Ectodermal cell (in vitro differentiated cells): ENCODE measurements around the gene DPM2.
A peak's percentile ranks its signal among the peaks of the same experiment; 100 is the strongest.

Experiments used
- H3K27ac ChIP-seq: 2 replicates; pipeline ENCODE4 v1.7.0; 2013; ENCODE audit warnings: mild to moderate bottlenecking, low read depth, low read length; ENCODE audit not compliant: insufficient read depth, poor library complexity, severe bottlenecking
- H3K27me3 ChIP-seq: 2 replicates; pipeline ENCODE4 v1.7.0; 2013; ENCODE audit warnings: mild to moderate bottlenecking, low read length; ENCODE audit not compliant: insufficient read depth, control insufficient read depth, poor library complexity, severe bottlenecking
- H3K36me3 ChIP-seq: one replicate; pipeline ENCODE4 v1.7.0; 2013; ENCODE audit warnings: low read length; ENCODE audit not compliant: control insufficient read depth, insufficient read depth
- H3K4me1 ChIP-seq: one replicate; pipeline ENCODE4 v1.7.0; 2013; ENCODE audit warnings: low read length; ENCODE audit not compliant: control insufficient read depth, insufficient read depth
- H3K4me3 ChIP-seq: 2 replicates; pipeline ENCODE4 v1.7.0; 2013; ENCODE audit warnings: low read depth, low read length, control low read depth; ENCODE audit not compliant: insufficient read depth
- H3K9me3 ChIP-seq: 2 replicates; pipeline ENCODE4 v1.7.0; 2013; ENCODE audit warnings: mild to moderate bottlenecking, low read length, moderate library complexity; ENCODE audit not compliant: control insufficient read depth
- WGBS, 2 experiments: methylation state at CpG; one replicate each; pipeline ENCODE4 v1.1.7; 2013; ENCODE audit warnings: missing lambda C conversion rate in 2 of 2; 5-methylcytosine and 5-hydroxymethylcytosine counted together

Gene DPM2

GRCh38 chr9:127897193-127897692 lies 40.4 kb downstream of the DPM2 start:
- Histone ChIP-seq H3K4me1 (peaks cover 14% of the 10 kb centered on the region), H3K27me3 (no peaks in the 10 kb centered on the region), H3K27ac (peak overlapping the region; percentile 76), H3K4me3 (peak overlapping the region; percentile 29), H3K9me3 (no peaks in the 10 kb centered on the region), H3K36me3 (peaks cover 35% of the 10 kb centered on the region)
- WGBS, 2 experiments, result 4 to 6% methylated on average over 19 of the region's 19 CpGs

GRCh38 chr9:127896395-127897192 lies 41.1 kb downstream of the DPM2 start:
- Histone ChIP-seq H3K4me3 (peak overlapping the region; percentile 29), H3K27me3 (no peaks in the 10 kb centered on the region), H3K36me3 (peaks cover 35% of the 10 kb centered on the region), H3K27ac (peak overlapping the region; percentile 4), H3K4me1 (peaks cover 14% of the 10 kb centered on the region), H3K9me3 (no peaks in the 10 kb centered on the region)
- WGBS, 2 experiments, result 71% methylated on average over 16 of the region's 16 CpGs

- H3K4me1 ChIP-seq, result peaks cover 14% of the 10 kb centered on the region
- peaks cover 39% of the 10 kb centered on the region for H3K36me3 ChIP-seq
- no peak overlapping the region for H3K4me3 ChIP-seq
- no peaks in the 10 kb centered on the region for H3K27me3 ChIP-seq
- WGBS, 2 experiments, result 95% methylated on average over 8 of the region's 8 CpGs
- no peak overlapping the region for H3K27ac ChIP-seq
- no peaks in the 10 kb centered on the region for H3K9me3 ChIP-seq
These were observed 41.8 kb downstream of the DPM2 start for GRCh38 chr9:127895811-127896210.

DNA sequence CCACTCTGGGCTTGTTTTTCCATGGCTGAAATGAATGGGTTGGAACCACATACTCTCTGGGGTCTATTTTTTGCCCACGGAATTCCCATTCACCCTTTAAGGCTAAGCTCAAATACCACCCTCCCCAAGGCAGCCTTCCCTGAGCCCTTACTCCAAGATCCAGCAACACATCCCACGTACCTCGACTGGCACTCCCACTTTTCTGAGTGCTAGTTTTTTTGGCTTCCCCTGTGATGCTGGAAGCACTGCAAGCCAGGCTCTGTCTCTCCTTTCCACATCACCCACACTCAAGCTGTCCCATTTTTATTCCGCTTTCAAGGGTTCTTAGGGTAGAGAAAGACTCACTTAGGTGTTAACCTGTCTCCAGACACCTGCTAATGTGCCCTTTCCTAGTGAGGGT lies 44.3 kb downstream of the DPM2 start:
- Histone ChIP-seq H3K27ac (no peak overlapping the region), H3K9me3 (no peaks in the 10 kb centered on the region), H3K36me3 (peaks cover 50% of the 10 kb centered on the region), H3K27me3 (no peaks in the 10 kb centered on the region), H3K4me3 (no peak overlapping the region), H3K4me1 (peaks cover 14% of the 10 kb centered on the region)
- WGBS, 2 experiments, result 91 to 92% methylated on average over 4 of the region's 4 CpGs

DNA sequence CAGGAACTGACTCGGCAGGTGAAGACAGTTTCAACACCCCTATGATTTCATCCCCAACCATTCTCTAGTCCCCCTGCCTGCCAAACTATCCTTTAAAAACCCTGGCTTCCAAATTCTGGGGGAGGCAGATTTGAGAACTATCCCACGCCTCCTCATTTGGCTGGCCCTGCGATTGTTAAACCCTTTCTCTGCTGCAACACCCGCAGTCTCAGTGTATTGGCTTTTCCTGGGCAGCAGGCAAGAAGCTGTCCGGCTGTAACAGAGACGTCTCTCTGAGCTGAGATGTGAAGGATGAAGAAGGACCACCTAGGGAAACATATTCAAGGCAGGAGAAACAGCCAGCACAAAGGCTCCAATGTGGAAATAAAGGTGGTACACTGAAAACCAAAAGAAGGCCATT lies 44.8 kb downstream of the DPM2 start:
- WGBS, 2 experiments, result 94 to 95% methylated on average over 6 of the region's 6 CpGs
- Histone ChIP-seq H3K9me3 (no peaks in the 10 kb centered on the region), H3K36me3 (peaks cover 52% of the 10 kb centered on the region), H3K27me3 (no peaks in the 10 kb centered on the region), H3K4me3 (no peak overlapping the region), H3K27ac (no peak overlapping the region), H3K4me1 (peaks cover 13% of the 10 kb centered on the region)

- Histone ChIP-seq H3K4me1 (no peaks in the 10 kb centered on the region), H3K4me3 (no peak overlapping the region), H3K36me3 (peaks cover 56% of the 10 kb centered on the region), H3K9me3 (no peaks in the 10 kb centered on the region), H3K27me3 (no peaks in the 10 kb centered on the region), H3K27ac (no peak overlapping the region)
- 91 to 93% methylated on average over 3 of the region's 3 CpGs for WGBS, 2 experiments
These were observed 47.6 kb downstream of the DPM2 start for GRCh38 chr9:127890053-127890452.

GRCh38 chr9:127887792-127888191 lies 49.9 kb downstream of the DPM2 start:
- H3K36me3 ChIP-seq, result peaks cover 35% of the 10 kb centered on the region
- H3K9me3 ChIP-seq, result no peaks in the 10 kb centered on the region
- WGBS, 2 experiments, result 81 to 93% methylated on average over 2 of the region's 2 CpGs
- no peaks in the 10 kb centered on the region for H3K4me1 ChIP-seq
- H3K27me3 ChIP-seq, result no peaks in the 10 kb centered on the region
- H3K4me3 ChIP-seq, result no peak overlapping the region
- no peak overlapping the region for H3K27ac ChIP-seq

DNA sequence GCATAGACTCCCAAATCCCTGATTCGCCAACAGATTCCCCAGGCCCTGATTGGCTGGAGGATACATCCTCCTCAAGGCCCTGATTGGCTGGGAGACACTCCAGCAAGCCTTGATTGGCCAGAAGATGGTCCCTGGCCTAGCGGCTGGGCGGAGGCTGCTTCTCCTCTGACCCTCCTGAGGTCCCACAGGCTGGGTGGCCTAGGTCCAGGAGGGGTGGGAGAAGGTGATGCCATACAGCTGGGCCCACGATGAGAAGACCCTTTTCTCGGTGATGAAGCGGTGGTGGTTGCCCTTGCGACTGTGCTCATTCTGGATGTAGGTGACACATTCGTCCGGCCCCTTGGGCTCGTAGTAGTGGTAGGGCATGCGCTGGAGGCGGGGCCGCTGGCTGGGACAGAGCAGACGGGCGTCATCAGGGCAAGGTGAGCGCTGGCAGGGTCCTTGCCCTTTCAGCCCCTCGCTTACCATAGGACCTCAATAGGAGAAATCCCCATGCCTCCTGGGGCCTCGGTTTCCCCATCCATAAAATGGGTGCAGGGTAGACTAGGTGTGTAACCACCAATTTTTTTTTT lies 51.2 kb downstream of the DPM2 start:
- 96 to 97% methylated on average over 18 of the region's 18 CpGs for WGBS, 2 experiments
- peaks cover 32% of the 10 kb centered on the region for H3K36me3 ChIP-seq

GRCh38 chr9:127885508-127886281 lies 52.0 kb downstream of the DPM2 start:
- WGBS, 2 experiments, result 74% methylated on average over 13 of the region's 13 CpGs
- no peaks in the 10 kb centered on the region for H3K27me3 ChIP-seq
- H3K36me3 ChIP-seq, result peaks cover 27% of the 10 kb centered on the region
- H3K9me3 ChIP-seq, result no peaks in the 10 kb centered on the region
- no peak overlapping the region for H3K4me3 ChIP-seq
- H3K4me1 ChIP-seq, result no peaks in the 10 kb centered on the region
- no peak overlapping the region for H3K27ac ChIP-seq

More for the DNA sequence above, 51.2 kb downstream of the DPM2 start:
- Histone ChIP-seq H3K27ac (no peak overlapping the region), H3K4me1 (no peaks in the 10 kb centered on the region), H3K4me3 (no peak overlapping the region), H3K27me3 (no peaks in the 10 kb centered on the region), H3K9me3 (no peaks in the 10 kb centered on the region)
